GM19463 (cell line): ENCODE measurements around the gene OR6Q1.

Experiments used
- ATAC-seq: cut with Tn5 transposase; IDR thresholded peaks from one replicate; pipeline ENCODE4 v1.9.1; 2021; ENCODE audit warnings: mild to moderate bottlenecking, moderate library complexity; ENCODE audit not compliant: unreplicated experiment

The OR6Q1 gene

DNA sequence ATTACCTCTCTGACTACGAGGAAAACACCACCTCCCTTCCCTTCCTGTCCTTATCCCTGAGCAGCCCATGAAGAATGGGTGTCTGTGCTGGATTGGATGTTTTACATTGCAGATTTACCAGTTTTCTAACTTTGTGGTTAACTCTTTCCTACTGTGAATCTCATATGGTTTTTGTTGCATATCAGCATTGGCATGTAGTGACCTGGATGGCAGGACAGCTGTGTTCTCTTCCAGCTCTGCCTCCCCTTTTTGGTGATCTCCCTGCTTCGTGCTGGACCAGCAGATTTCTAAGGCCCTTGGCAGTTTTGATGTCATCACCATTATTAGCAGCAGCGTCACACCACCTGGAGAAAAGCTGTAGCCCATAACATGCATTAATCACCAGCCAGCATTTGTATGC, 26.7 kb downstream of the OR6Q1 start:
- no peak for ATAC-seq

DNA sequence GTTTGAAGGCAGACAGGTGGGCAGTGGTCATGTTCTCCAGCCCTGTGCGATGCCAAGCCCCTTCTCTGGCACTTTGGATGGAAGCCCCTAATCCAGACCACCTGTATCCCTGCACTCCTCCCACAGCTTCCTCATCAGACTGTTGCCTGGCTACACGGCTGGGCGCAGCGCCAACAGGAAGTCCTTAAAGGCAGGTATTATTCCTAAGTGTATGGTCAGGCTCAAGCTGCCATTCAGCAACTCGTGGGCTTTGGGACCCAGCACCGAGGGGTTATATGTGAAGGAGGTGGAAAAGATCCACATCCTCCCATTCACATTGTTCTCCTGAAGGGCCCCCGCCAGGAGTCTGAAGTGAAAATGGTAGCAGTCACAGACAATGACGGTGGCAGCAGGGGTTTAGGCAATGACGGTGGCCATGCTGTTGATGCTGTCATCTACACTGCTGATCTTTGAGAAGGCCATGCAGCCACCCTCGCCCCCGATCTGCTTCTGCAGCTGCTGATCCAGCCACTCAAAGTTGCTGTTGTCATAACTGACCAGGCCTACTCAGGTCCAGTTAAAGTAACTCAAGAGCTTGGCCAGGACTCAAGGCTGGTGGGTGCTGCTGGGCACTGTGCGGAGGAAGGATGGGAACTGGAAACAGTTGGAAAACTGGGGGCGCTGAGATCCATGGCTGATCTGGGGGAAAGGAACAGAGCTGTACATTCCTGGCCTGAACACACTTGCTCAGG, 27.7 kb downstream of the OR6Q1 start:
- ATAC-seq = no peak

DNA sequence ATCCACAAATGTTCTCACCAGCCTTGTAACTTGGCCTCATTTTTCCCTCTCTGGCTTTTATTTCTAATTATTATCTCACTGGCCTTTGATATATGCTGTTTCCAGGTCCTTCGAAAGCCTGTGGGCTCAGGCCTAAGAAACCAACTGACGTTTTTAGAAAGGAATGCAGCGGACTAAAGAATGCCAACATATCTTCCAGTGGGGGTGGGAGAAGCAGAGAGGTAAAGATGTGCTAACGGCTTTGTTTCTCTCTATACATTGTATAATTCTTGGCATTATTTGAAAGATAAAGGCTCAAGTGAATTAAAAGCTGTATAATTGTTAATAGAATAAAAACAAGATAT, 28.2 kb downstream of the OR6Q1 start:
- ATAC-seq = no peak

DNA sequence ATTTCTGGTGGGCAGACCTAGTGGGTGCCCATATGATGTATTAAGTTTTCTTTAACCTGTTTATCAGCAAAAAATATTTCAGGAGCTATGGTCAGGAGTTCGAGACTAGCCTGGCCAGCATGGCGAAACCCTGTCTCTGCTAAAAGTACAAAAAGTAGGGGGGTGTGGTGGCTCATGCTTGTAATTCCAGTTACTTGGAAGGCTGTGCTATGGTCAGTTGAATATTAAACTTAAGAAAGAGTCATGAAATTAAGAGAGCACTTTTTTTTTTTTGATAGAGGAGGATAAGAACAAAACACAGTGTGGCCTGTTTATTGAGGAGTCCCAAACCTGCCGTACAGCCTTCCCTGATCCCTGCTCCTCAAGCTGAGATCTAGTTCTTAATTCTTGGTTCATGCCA, 29.8 kb downstream of the OR6Q1 start:
- no peak for ATAC-seq

DNA sequence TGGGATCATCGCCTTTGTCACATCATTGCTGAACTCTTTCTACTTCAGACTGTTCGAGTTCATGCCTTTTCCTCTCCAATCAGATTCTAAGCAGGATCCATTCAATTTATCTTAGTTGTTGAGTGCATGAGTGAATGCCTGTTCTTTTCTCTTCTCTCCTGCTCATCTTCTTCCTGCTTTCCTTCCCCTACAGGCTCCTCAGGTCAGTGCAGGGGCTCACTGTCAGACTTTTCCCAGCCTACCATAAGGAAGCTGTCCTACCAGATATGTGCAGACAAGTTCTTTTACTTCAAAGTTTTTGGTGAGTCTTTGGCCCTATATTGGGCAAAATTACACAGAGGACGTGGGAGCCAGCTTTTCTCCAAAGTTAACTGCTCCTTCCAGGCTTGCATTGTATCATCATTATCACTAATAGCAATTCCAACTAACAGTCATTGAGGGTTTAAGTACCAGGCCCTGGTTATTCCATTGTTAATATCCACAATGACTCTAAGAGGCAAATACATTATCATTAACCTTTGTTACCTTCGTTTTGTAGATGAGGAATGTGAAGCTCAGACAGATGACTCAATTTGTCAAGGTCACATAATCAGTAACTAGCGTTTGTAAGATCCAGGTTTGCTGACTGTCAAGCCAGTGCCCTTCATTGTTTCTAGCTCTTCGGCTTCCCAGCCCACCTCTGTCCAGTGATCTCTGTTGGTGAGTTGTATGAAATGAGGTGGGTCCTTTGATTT, 30.4 kb downstream of the OR6Q1 start:
- ATAC-seq = no peak

DNA sequence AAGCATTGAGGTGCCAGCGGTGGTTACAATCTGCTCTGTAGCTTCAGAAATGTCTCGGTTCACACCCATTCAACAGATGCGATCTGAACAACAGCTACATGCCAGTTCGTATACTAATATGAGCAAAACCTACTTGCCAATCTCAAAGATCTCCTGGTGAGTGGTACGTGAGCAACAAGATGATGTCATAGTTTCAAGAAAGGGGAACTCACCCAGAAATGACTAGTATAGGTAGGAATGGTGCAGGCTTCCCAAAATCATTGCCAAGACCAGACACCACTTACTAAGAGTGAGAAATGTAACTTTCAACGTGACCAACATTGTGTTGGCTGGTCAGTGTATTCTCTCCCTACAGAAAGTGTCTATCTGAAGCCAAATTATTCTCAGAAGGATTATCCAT, 31.1 kb downstream of the OR6Q1 start:
- ATAC-seq = peak; percentile 44

DNA sequence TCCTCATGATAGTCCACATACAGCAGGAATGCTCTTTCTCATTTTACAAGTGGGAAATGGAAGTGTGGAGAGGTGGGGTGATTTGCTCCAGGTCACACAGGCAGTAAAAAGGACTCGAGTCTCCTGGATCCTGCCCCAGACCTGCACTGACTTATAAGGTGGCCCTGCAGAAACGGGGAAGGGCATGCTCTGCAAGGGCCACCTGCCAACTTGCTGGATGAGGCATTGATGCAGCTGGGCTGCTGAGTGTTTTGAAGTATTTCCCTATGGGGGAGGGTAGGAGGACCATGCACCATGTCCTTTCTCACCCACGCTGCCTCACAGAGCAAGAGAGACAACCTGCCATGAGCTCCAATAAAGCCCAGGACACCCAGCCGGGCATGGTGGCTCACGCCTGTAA, 36.9 kb downstream of the OR6Q1 start:
- no peak for ATAC-seq

DNA sequence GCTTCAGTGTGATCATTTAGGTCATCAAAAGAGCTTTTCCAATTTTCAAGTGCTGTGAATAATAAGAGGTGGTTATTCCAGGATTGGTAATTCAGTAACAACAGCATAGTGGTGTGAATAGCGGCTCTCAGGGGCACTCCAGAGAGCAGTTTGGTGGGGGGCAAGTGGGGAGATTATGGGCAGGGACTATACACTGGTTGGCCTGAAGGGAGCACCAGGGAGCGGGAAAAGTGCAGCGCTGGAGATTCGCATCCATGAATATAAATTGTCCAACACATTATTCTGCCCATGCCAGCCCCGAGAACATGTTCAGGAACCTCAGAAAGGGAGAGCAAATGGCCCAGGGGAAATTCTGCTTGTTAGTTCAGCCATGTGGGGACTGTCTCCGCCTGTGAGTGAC, 37.9 kb downstream of the OR6Q1 start:
- ATAC-seq = no peak

DNA sequence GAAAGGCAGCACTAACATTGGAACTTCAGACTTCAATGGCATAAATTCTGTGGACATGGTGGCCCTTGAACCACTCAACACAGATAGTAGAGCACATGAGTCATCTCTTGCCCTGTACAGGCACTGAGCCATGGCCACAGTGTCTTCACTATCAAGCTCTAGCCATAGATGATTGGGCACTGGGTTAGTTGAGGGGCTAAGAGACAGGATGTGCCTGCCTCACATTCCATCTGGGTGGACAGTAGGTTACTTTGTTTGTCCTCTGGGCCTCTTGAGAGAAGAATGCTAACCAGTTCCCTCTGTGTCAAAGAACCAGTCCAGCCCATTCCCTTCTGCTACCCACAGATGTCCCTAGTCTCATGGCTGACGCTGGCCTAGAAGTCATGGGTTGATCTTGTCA, 39.8 kb downstream of the OR6Q1 start:
- no peak for ATAC-seq

DNA sequence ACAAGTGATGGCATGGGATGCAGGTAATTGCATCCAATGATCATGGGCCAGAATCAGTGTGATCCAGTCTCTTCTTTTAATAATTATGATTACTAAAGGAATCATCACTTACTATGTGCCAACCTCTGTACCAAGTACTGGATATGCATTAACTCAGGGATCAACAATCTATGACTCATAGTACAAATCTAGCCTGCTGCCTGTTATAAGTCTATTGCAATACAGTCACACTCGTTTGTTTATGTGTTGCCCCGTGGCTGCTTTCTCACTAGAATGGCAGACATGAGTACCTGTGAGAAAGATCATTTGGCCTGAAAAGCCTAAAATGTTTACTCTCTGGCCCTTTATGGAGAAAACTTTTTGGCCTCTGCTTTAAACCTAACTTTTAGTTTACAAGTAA, 45.0 kb downstream of the OR6Q1 start:
- no peak for ATAC-seq
